Tibial artery (tissue), 4 donors: ENCODE measurements around the gene NME3.
A peak's percentile ranks its signal among the peaks of the same experiment; 100 is the strongest.

ENCODE experiments used
- DNase-seq, 2 donors: peaks; one replicate each; pipeline ENCODE4 v3.0.0-alpha.2; 2019
- H3K27ac ChIP-seq, 2 donors: fragments of 200-600 bp; sonication (generic) in 1 of 2; 1 replicate in 1 of 2; 2 replicates in 1 of 2; pipeline ENCODE4 v1.5.1; 2018 to 2019; ENCODE audit warnings: mild to moderate bottlenecking in 1 of 2
- H3K27me3 ChIP-seq, 2 donors: fragments of 200-600 bp; sonication (generic) in 1 of 2; one replicate each; pipeline versions ENCODE4 v1.5.1 to v1.6.0; 2016 to 2019
- H3K36me3 ChIP-seq, 3 donors: fragments of 200-600 bp; sonication (generic) in 2 of 3; one replicate each; pipeline ENCODE4 v1.5.1; 2016 to 2019; ENCODE audit warnings: mild to moderate bottlenecking in 2 of 3
- H3K4me1 ChIP-seq, 4 donors: fragments of 200-600 bp; sonication (generic) in 2 of 4; 1 replicate in 3 of 4; 2 replicates in 1 of 4; pipeline ENCODE4 v1.5.1; 2016 to 2019
- H3K4me3 ChIP-seq, 2 donors: fragments of 200-600 bp; sonication (generic) in 1 of 2; 1 replicate in 1 of 2; 2 replicates in 1 of 2; pipeline ENCODE4 v1.5.1; 2018 to 2019; ENCODE audit warnings: mild to moderate bottlenecking in 2 of 2
- H3K9me3 ChIP-seq, 3 donors: fragments of 200-600 bp; sonication (generic) in 1 of 3; one replicate each; pipeline ENCODE4 v1.5.1; 2016 to 2019
- intact Hi-C: fragments of 100-400 bp; cut with DNase I; formaldehyde crosslinking; loops from one replicate; pipeline ENCODE4 v1.15.0; 2023; ENCODE audit warnings: low total_unique reads
- TF ChIP-seq, protein P1 (sequence below), 2 experiments: fragments of 200-600 bp in 1 of 2; fragments of 450-650 bp in 1 of 2; IDR thresholded peaks; one replicate each; pipeline ENCODE4 v1.5.1; 2017 to 2019; ENCODE audit warnings: antibody characterized with exemption in 2 of 2, mild to moderate bottlenecking in 1 of 2, moderate library complexity in 1 of 2

Gene NME3

DNA sequence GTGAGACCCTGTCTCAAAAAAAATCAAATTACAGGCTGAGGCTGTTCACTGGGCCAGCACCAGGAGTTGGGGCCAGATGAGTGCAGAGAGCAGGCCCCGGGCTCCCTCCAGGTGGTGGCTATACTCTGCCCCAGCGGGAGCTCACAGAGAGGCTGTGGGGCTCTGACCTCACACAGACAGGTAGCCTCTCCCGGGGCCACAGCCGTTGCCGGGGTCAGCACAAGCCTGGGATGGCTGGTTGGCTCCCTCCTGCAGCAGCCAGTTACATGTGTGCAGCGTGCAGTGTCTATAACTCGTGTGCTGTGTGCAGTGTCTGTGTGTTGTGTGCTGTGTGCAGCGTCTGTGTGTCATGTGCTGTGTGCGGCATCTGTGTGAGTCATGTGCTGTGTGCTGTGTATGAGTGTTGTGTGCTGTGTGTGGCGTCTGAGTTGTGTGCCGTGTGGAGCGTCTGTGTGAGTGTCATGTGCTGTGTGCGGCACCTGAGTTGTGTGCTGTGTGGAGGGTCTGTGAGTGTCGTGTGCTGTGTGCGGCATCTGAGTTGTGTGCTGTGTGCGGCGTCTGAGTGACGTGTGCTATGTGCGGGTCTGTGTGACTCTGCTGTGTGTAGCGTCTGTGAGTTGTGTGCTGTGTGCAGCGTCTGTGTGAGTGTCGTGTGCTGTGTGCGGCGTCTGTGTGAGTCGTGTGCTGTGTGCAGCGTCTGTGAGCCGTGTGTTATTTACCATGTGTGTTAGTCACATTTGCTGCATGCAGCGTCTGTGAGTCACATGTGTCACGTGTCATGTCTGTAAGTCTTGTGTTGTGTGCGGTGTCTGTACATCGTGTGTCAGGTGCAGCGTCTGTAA is 44.5 kb downstream of the NME3 start:
- H3K36me3 ChIP-seq: peaks cover 42 to 72% (median 49%) of the 10 kb centered on the region in 3 donors
- no peak overlapping the region for H3K27ac ChIP-seq
- H3K4me1 ChIP-seq: peaks cover 0 to 23% (median 14%) of the 10 kb centered on the region in 4 donors
- H3K4me3 ChIP-seq: no peak overlapping the region
- intact Hi-C loops: no loop called here
- no peaks in the 10 kb centered on the region for H3K27me3 ChIP-seq
- TF ChIP-seq, protein P1, sequence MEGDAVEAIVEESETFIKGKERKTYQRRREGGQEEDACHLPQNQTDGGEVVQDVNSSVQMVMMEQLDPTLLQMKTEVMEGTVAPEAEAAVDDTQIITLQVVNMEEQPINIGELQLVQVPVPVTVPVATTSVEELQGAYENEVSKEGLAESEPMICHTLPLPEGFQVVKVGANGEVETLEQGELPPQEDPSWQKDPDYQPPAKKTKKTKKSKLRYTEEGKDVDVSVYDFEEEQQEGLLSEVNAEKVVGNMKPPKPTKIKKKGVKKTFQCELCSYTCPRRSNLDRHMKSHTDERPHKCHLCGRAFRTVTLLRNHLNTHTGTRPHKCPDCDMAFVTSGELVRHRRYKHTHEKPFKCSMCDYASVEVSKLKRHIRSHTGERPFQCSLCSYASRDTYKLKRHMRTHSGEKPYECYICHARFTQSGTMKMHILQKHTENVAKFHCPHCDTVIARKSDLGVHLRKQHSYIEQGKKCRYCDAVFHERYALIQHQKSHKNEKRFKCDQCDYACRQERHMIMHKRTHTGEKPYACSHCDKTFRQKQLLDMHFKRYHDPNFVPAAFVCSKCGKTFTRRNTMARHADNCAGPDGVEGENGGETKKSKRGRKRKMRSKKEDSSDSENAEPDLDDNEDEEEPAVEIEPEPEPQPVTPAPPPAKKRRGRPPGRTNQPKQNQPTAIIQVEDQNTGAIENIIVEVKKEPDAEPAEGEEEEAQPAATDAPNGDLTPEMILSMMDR (IDR thresholded peaks at IDR 0.05): no peak
- no peaks in the 10 kb centered on the region for H3K9me3 ChIP-seq
- DNase-seq: no peak

DNA sequence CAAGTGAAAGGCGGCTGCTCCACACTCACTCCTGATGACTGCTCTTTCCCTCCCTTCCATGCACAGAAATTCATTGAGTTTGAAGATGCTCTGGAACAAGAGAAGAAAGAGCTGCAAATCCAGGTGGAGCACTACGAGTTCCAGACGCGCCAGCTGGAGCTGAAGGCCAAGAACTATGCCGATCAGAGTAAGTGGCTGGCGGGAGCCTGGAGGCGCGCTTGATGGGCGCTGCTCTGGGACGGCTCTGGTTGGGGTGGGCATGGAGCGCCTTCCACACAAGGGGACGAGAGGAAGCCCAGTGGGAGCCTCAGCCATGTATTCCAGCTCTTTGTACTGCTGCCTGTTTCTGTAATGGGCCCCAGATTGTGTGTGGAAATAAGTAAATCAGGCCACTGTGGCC is 46.9 kb downstream of the NME3 start:
- Histone ChIP-seq H3K27ac (no peak overlapping the region), H3K4me1 (peaks cover 0 to 26% (median 16%) of the 10 kb centered on the region in 4 donors), H3K9me3 (no peaks in the 10 kb centered on the region), H3K36me3 (peaks cover 33 to 54% (median 34%) of the 10 kb centered on the region in 3 donors), H3K27me3 (no peaks in the 10 kb centered on the region), H3K4me3 (no peak overlapping the region)
- intact Hi-C loops: no loop called here
- DNase-seq: no peak
- TF ChIP-seq, protein P1 (IDR thresholded peaks at IDR 0.05): no peak

DNA sequence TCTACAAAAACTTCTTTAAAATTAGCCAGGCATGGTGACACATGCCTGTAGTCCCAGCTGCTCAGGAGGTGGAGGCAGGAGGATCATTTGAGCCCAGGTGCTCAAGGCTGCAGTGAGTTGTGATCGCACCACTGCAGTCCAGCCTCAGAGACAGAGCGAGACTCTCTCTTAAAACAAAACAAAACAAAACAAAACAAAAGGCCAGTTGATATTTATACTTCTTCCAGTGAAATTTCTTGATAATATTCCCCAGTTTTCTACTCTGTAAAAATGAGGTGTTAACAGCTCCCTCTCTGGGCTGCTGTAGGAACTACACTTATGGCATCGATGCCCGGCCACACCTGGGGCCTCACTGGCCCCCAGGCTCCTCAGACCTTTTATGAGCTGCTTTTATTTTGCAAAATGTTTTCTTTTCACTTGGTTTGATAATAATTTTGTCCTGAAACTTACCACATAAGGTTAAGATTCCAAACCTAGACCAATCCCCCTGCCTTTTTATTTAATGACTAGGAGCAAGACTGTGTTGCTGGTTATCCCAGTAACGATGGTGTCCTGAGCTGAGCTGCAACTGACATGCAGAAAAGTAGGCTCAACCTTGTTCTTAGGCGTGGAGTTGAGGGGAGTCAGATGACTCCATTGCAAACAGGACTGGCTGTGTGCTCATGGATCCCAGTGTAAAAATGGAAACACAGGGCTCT is 47.7 kb downstream of the NME3 start:
- DNase-seq: no peak
- Histone ChIP-seq H3K4me1 (peaks cover 0 to 26% (median 16%) of the 10 kb centered on the region in 4 donors), H3K9me3 (no peaks in the 10 kb centered on the region), H3K4me3 (no peak overlapping the region), H3K27ac (no peak overlapping the region), H3K36me3 (peaks cover 24 to 45% (median 29%) of the 10 kb centered on the region in 3 donors), H3K27me3 (no peaks in the 10 kb centered on the region)
- TF ChIP-seq, protein P1 (IDR thresholded peaks at IDR 0.05): peak; percentile 49 to 79
- intact Hi-C loops: no loop called here

DNA sequence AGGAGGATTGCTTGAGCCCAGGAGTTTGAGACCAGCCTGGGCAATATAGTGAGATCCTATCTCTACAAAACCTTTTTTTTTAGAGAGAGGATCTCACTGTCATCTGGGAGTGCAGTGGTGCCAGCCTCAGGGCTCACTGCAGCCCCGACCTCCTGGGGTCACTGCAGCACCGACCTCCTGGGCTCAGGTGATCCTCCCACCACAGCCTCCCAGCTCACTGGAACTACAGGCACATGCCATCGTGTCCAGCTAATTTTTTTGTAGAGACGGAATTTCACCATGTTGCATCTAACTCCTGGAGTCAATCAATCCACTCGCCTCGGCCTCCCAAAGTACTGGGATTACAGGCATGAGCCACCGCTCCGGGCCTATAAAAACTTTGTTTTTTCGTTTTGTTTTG is 50.0 kb downstream of the NME3 start:
- no peaks in the 10 kb centered on the region for H3K9me3 ChIP-seq
- no peak overlapping the region for H3K4me3 ChIP-seq
- H3K27ac ChIP-seq: peak overlapping the region in 1 of 2 donors; percentile 42
- intact Hi-C loops: no loop called here
- no peaks in the 10 kb centered on the region for H3K27me3 ChIP-seq
- peaks cover 15 to 23% (median 17%) of the 10 kb centered on the region in 3 donors for H3K36me3 ChIP-seq
- H3K4me1 ChIP-seq: peaks cover 0 to 26% (median 16%) of the 10 kb centered on the region in 4 donors
- TF ChIP-seq, protein P1 (IDR thresholded peaks at IDR 0.05): no peak
- DNase-seq: no peak
